NCI-H2227 treated with DMSO at 0.1 percent for 48 hours (cell line): Measurements from ENCODE around the gene PTPRU.

Experiments
- DNase-seq: peaks from one replicate; lab custom pipeline; 2025; lab: John Stamatoyannopoulos, UW

The PTPRU gene

GRCh38 chr1:29267321-29268070, 31.2 kb downstream of the PTPRU start:
- DNase-seq = no peak

- DNase-seq = peak; percentile 29
Observed at GRCh38 chr1:29269382-29269781, 33.1 kb downstream of the PTPRU start.

- no peak for DNase-seq
Observed at GRCh38 chr1:29270929-29271521, 34.7 kb downstream of the PTPRU start.

DNA sequence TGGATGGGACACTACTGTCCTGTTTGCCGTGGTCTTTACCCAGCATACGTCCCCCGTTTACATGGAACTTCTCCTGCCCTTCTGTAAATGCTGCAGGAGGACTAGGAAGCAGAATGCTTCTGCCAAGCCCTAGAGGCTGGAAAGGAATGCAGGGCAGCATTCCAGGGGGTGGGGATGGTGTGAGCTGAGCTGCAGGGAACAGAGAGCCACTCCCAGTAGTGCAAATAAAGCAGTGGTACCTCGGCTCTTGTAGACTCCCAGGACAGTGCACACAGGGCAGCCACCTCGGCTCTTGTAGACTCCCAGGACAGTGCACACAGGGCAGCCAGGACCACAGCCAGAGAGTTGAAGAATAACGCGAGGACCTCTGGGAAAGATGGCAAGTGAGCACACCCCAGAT, 35.4 kb downstream of the PTPRU start:
- DNase-seq = no peak

GRCh38 chr1:29272147-29272907, 36.0 kb downstream of the PTPRU start:
- no peak for DNase-seq

GRCh38 chr1:29275435-29275834, 39.1 kb downstream of the PTPRU start:
- DNase-seq = no peak

- no peak for DNase-seq
Observed at GRCh38 chr1:29278124-29278523, 41.8 kb downstream of the PTPRU start.

DNA sequence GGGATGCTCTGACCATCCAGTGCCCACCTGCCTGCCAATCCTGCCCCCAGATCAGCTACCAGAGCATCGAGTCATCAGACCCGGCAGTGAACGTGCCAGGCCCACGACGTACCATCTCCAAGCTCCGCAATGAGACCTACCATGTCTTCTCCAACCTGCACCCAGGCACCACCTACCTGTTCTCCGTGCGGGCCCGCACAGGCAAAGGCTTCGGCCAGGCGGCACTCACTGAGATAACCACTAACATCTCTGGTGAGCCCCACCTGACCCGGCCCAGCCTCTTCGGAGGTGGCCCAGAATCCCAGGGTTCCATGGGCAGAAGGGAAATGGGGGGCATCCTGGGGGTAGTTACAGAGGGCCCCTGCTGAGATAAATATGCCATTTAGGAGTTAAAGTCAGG, 43.1 kb downstream of the PTPRU start:
- DNase-seq = no peak

DNA sequence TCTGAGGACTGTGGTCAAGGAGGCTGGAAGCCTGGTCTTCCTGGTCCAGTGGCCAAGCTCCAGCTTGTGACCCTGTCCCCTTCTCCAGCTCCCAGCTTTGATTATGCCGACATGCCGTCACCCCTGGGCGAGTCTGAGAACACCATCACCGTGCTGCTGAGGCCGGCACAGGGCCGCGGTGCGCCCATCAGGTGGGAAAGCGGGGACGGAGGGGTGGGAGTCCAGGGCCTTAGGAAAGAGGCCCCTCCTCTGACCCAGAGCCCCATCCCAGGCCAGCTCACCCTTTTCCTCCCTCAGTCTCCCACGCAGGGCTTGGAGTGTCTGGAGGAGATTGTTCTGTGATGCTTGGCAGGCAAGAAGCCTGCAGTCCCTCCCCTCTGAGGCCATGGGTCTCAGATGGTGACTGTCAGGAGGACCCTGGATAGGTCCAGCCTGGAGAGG, 43.6 kb downstream of the PTPRU start:
- DNase-seq = no peak

DNA sequence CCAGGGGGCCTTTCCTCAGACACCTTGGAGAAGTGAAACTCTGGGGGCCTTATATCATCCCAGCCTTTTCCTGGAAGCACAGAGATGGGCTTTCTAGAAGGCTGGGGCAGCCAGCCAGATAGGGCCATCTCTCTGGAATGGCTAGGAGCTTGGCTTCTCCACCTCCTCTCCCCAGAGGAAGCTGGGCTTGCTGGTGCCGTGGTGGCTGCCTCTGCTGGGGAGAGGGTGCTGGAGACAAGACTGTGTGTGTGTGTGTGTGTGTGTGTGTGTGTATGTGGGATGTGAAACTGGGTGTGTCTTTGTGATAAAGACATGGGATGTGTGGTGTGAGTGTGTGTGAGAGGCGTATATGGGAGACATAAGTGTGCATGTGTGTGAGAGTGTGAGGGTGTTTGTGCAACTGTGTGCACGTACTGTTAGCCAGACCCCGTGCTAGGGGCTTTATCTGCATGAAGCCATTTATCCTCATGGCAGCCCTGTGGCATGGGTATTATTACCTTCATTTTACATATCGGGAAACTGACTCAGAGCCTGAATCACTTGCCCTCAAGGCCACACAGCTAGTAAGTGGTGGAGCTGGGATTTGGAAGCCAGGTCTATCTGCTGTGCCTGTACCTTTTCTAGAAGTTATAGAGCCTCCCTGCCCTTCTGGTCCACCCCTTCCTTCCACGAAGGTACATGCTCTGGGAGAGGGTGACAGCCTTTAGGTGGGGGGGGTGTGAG, 44.2 kb downstream of the PTPRU start:
- DNase-seq = no peak

DNA sequence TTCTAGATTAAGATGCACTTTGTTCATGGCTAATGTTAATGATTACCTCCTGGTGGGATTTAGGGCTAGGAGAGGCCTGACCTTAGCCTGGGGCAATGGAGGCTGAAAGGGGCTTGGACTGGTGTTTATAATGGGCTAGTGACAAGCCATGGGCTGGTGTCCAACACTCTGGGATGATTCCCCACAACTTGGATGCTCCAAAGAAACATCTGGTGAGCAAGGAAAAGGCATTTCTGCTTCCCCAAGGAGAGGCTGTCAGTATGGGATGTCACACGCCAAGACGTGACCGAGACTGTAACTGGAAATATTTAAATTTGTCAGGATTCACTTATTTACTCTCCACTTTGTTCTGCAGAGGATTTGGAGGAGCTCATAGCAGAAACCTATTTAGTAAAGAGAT, 45.2 kb downstream of the PTPRU start:
- DNase-seq = no peak

DNA sequence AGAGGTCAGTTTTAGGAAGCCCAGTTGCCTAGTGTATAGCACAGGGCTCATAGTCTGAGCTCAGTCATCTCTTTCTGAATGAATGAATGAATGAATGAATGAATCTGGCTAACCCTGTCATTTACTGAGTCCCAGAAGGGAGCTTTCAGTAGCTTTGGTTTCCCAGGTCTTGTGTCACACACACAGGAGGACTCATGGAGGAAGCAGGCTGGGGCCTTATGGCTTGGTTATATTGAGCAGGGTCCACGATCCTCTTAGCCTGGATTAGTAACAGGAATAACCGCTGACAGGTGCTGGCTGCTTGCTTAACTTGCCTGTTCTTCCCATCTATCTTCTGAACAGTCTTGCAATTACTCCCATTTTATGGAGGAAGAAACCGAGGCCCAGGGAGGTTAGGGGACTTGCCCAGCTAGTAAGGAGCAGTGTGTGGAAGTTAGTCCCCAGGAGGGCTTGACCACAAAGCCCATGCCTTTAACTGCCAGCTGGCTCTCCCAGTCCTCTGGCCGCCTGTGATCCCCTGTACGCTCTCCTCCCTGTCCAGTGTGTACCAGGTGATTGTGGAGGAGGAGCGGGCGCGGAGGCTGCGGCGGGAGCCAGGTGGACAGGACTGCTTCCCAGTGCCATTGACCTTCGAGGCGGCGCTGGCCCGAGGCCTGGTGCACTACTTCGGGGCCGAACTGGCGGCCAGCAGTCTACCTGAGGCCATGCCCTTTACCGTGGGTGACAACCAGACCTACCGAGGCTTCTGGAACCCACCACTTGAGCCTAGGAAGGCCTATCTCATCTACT, 46.0 kb downstream of the PTPRU start:
- no peak for DNase-seq

DNA sequence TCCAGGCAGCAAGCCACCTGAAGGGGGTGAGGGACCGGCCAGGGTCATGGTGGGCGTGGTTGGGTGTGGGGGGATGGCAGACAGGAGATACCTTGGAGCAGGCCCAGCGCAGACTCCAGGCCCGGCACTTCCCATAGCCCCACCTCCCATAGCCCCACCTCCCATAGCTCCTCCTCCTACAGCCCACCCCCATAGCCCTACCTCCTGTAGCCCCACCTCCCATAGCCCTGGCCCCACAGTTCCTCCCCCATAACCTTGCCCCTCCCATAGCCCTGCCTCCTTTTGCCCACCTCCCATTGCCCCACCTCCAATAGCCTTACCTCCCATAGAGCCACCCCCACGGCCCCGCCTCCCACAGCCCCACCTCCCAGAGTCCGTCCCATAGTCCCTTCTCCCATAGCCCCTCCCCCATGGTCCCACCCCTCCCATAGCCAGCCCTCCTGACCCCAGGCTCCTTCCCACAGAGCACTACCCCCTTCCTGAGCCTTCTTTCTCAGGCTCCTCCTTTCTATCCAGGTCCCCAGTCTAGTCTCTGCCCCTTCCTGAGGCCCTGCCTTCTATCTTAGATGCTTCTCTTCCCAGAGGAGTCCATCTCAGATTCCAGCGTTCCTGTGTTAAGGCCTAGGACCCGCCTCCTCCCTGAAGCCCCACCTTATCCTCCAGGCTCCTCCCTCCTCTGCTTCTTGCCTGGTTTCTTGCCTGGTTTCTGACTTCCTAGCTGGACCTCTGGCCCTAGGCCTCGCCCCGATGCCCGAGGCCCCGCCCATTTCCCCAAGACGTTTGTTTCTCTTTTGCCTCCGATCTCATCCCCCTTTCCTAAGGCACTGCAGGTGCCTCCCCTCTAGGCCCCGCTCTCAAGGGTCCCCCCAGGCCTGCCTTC, 46.8 kb downstream of the PTPRU start:
- no peak for DNase-seq

DNA sequence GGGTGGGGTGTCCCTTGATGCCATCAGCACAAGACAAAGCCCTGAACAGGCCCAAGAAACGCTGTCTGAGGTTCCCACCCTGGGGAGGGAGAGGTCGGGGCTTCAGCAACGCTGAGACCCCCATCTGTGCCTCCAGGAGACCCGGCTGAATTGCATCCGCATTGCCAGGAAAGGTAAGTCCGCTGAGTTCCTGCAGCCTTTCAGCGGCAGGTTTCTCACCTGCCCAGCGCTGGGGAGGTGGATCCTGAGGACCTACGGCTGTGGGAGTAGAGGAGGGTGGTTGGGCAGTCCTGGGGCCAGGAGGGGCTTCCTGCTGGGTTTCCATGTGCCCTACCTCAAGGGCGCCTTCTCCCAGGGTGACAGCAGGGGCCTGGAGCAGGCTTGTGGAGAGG, 47.5 kb downstream of the PTPRU start:
- DNase-seq = no peak

GRCh38 chr1:29284286-29284960, 48.1 kb downstream of the PTPRU start:
- no peak for DNase-seq

- DNase-seq = no peak
Observed at GRCh38 chr1:29284961-29285560, 48.7 kb downstream of the PTPRU start.

DNA sequence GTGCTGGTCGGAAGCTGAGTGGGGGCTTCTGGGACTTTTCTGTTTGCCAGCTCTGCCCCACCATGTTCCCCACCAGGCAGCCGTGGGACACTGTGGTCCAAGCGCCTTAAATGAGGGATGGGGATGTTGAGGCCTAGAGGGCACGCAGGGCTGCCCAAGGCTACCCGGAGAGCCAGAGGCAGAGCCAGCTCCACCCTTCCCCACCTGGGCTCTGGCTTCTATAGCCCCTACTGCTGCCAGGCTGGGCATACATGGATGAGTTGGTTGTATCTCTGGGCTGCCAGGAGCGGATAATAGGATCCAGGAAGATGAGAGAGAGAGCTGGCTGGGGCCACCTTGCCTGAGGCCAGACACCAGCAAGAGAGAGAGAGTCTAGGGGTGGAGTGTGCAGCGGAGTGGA, 49.4 kb downstream of the PTPRU start:
- DNase-seq = no peak

GRCh38 chr1:29286194-29286767, 50.0 kb downstream of the PTPRU start:
- no peak for DNase-seq

GRCh38 chr1:29289493-29289892, 53.2 kb downstream of the PTPRU start:
- no peak for DNase-seq
